GM19025 (cell line): Measurements from ENCODE around the gene OGFR.

Experiments used
- ATAC-seq: cut with Tn5 transposase; IDR thresholded peaks from one replicate; pipeline ENCODE4 v1.9.1; 2021; ENCODE audit warnings: mild to moderate bottlenecking, low read depth, moderate library complexity; ENCODE audit not compliant: unreplicated experiment

OGFR gene

GRCh38 chr20:62780204-62780603 is 24.4 kb upstream of the OGFR start:
- no peak for ATAC-seq

DNA sequence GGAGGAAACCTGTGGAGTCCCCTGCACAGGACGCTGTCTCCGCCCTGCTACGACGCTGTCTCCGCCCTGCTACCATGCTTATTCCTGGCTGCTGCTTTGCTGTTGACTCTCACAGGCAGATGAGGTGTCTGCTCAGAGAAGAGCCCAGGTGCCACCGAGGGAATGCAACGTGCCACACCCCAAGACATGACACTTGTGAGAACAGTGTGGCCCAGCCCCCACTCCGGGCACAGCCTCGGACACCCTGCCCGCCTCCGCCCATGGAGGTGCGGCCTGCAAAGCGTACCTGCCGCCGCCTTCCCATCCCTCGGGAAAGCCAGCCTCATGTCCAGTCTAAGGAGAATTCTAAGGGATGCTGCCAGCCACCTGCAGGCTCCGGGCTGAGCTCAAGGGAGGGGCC is 23.9 kb upstream of the OGFR start:
- ATAC-seq = no peak

DNA sequence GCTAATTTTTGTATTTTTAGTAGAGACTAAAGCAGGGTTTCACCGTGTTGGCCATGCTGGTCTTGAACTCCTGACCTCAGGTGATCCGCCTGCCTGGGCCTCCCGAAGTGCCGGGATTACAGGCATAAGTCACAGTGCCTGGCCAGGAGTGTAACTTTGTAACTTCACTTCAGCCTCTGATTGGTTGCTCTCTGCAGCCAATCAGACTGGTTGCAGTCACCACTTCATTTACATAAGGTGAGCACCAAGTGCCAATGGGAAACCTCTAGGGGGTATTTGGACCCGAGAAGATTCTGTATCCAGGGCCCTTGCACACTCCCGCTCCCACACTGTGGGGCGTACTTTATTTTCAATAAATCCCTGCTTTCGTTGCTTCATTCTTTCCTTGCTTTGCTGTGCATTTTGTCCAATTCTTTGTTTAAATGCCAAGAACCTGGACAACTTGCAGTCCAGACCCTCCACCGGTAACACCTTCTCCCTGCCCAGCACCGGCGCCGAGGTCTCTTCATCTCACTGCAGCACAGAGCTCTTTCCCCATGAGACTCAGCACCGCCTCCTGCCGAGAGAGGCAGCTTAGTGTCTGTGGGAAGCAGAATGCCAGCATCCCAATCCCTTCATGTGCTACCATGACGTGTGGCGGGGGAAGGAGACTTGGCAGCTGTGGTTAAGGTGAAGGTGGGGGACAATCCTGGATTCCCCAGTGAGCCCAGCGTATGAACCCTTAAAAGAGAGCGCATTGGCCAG is 22.3 kb upstream of the OGFR start:
- no peak for ATAC-seq

- no peak for ATAC-seq
Measured at GRCh38 chr20:62782893-62783278, 21.7 kb upstream of the OGFR start.

DNA sequence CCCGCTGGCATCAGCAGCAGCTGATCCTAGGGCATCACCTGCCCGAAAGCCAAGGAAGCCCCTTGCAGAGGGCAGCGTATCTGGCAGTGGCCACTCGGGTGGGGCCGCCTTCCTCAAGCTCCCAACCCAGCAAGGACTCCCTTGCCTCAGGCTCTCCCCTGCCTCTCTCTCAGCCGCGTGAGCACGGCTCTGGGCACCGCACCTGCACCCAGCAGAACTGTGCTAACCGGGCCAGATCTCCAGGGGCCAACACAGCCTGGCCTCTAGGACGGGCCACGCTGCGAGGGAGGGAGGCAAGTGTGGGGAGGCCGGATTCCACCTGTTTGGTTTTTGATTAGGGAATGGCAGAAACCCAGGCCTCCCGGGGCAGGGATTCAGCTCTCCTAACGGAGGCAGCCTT is 20.1 kb upstream of the OGFR start:
- no peak for ATAC-seq

GRCh38 chr20:62785393-62785792 is 19.2 kb upstream of the OGFR start:
- no peak for ATAC-seq

DNA sequence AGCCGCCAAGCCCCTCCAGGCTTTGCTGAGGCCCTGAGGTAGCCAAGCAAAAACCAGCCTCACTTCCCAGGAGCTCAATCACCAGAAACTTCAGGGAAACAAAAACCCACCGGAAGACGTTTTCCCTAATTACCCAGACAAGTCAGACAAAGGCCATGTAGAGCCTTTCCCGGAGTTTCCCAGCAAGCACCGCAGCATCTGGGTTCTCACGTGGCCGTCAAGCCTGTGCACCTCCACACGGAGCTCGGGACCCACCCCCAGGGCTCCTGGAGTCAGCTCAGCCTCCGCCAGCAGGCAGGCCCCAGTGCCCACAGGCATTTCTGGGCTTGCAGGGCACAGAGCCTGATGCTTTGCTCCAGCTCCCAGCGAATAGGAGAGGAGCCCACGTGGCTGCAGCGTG is 18.5 kb upstream of the OGFR start:
- ATAC-seq = no peak

- no peak for ATAC-seq
Measured at GRCh38 chr20:62787321-62787720, 17.3 kb upstream of the OGFR start.

DNA sequence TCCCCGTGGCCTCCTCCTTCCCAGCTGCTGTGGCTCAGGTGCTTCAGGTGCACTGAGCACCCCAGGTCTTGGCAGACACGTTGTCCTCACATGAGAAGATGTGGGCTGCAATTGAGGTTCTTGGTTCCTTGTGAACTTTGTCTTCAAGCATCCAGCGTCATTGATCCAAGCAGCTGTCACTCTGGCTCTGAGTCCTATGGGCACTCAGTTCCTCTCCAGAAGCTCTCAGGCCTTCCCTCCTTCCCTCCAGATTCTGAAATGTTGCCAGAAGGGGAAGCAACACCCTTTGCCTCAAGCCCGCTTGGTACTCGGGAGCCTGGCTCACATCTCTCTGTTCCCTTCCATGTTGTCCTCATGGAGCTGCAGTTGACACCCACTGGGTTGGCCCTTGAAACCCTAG is 16.8 kb upstream of the OGFR start:
- ATAC-seq = no peak

DNA sequence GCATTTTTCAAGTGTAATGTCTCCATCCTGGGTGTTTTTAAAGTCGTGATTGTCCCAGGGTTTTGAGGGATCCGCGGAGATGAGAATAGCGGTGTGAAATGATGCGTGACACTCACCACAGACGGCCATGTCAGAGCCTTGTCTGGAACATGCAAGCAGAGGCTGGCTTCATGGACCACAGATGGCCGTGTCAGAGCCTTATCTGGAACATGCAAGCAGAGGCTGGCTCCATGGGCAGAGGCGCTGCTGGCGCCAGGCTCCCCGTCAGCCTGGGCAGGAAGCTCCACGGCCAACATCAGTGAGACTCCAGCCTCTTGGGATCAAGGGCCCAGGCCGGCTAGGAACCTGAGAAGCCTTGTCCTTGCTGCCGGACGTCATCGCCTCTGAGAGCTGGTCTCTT is 16.0 kb upstream of the OGFR start:
- no peak for ATAC-seq

DNA sequence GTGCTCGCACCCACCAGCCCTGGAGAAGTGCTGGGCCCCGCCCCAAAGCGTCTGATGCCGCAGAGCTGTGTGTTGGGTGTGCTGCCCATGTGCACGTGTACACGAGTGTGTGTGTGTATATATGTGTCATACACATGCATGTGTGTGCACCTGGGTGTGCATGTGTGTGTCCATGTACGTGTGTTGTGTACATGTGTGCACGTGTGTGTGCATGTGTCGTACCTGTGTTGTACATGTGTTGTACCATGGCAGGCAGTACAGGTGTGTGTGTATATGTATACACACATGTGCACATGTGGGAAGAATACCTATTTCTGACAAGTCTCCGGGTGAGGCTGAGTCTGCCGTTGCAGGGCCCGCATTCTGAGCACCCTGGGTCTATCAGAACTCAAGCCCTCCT is 14.6 kb upstream of the OGFR start:
- no peak for ATAC-seq

- no peak for ATAC-seq
Measured at GRCh38 chr20:62791301-62792181, 13.1 kb upstream of the OGFR start.

GRCh38 chr20:62792182-62792939 is 12.3 kb upstream of the OGFR start:
- no peak for ATAC-seq

- no peak for ATAC-seq
Measured at GRCh38 chr20:62792940-62793756, 11.5 kb upstream of the OGFR start.

DNA sequence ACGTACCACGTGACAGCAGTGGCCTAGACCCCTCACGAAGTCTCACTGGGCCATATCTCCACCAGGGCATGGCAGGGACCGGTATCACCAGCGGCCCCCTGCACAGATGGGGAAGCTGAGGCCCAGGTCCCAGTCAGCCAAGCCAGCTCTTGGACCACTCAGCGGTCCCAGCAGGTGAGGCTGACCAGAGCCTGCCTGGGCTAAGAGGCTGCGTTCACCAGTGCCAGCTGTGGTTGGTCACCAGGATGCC is 11.0 kb upstream of the OGFR start:
- ATAC-seq = no peak

GRCh38 chr20:62794007-62794724 is 10.5 kb upstream of the OGFR start:
- ATAC-seq = peak; percentile 68

GRCh38 chr20:62795023-62795761 is 9.4 kb upstream of the OGFR start:
- ATAC-seq = no peak

- no peak for ATAC-seq
Measured at GRCh38 chr20:62796699-62797491, 7.7 kb upstream of the OGFR start.
